ENCODE results near the gene CCDC6.

- TF ChIP-seq EZH2phosphoT487 (IDR thresholded peaks at IDR 0.05; ENCODE audit: low read depth, severe bottlenecking, unreplicated experiment) (no peak), CTCF (IDR thresholded peaks at IDR 0.05; ENCODE audit: poor library complexity) (no peak)
Observed at GRCh38 chr10:59913547-59914237, 7.3 kb upstream of the CCDC6 start.
